ENCODE measurements around the gene CD36.

CD36 gene

DNA sequence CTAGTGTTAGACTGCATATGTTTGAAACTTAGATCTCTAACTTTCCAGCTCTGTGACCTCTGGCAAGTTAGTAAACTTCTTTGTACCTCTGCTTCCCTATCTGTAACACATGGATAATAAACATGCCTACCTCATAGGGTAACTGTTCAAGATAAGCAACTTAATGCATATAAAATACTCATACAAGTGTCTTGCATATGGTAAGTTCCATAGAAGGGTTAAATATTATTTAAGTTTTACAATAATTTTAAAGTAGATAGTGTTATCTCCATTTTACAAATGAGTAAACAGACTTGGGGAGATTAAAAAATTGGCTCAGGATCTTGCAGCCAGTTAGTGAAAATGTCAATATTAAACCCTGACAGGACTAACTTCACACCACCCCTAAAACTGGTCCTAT, 30.1 kb upstream of the CD36 start:
- H3K4me1 ChIP-seq (ENCODE audit: control insufficient read depth, insufficient read depth, low read length): peaks cover 21% of the 10 kb centered on the region
- no peak overlapping the region for H3K9ac ChIP-seq (ENCODE audit: low read depth, low read length)
- no peaks in the 10 kb centered on the region for H3K27me3 ChIP-seq (ENCODE audit: control insufficient read depth, insufficient read depth, low read length)
- no peak overlapping the region for H3K4me2 ChIP-seq (ENCODE audit: low read length)
- H3K4me3 ChIP-seq (ENCODE audit: low read length): no peak overlapping the region
- H3K36me3 ChIP-seq (ENCODE audit: insufficient read depth, low read length): no peaks in the 10 kb centered on the region
- no peaks in the 10 kb centered on the region for H3K9me3 ChIP-seq (replicated peaks; ENCODE audit: low read length)

- no peak overlapping the region for H3K9ac ChIP-seq (ENCODE audit: low read depth, low read length)
These were observed 28.7 kb upstream of the CD36 start for GRCh38 chr7:80609751-80610150.

DNA sequence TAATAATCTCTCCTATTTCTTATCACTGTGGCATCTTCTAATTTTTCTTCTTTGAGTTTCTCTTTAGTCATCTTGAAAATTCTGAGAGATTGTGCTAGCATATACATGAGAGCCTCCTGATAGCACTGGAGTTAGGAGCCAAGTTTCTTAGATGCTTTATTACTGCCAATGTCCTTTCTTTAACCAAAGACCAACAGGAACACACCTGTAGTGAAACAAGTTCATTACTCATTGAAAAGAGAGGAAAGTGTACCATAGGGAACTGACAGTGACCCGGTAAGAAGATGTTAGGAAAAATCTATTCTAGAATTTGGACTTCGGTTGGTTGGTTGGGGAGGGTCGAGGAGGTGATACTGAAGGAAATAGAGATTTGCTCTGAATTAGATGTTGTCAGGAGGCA, 27.1 kb upstream of the CD36 start:
- Histone ChIP-seq H3K4me3 (ENCODE audit: low read length) (no peak overlapping the region), H3K4me1 (ENCODE audit: control insufficient read depth, insufficient read depth, low read length) (peaks cover 28% of the 10 kb centered on the region), H3K36me3 (ENCODE audit: insufficient read depth, low read length) (no peaks in the 10 kb centered on the region), H3K9me3 (replicated peaks; ENCODE audit: low read length) (no peaks in the 10 kb centered on the region), H3K27me3 (ENCODE audit: control insufficient read depth, insufficient read depth, low read length) (no peaks in the 10 kb centered on the region), H3K4me2 (ENCODE audit: low read length) (peak overlapping the region; percentile 25), H3K9ac (ENCODE audit: low read depth, low read length) (no peak overlapping the region)

More at GRCh38 chr7:80609751-80610150, 28.7 kb upstream of the CD36 start:
- Histone ChIP-seq H3K36me3 (ENCODE audit: insufficient read depth, low read length) (no peaks in the 10 kb centered on the region), H3K27me3 (ENCODE audit: control insufficient read depth, insufficient read depth, low read length) (no peaks in the 10 kb centered on the region), H3K4me1 (ENCODE audit: control insufficient read depth, insufficient read depth, low read length) (peaks cover 26% of the 10 kb centered on the region), H3K4me3 (ENCODE audit: low read length) (no peak overlapping the region), H3K9me3 (replicated peaks; ENCODE audit: low read length) (no peaks in the 10 kb centered on the region), H3K4me2 (ENCODE audit: low read length) (no peak overlapping the region)

- Histone ChIP-seq H3K4me1 (ENCODE audit: control insufficient read depth, insufficient read depth, low read length) (peaks cover 28% of the 10 kb centered on the region), H3K4me2 (ENCODE audit: low read length) (peak overlapping the region; percentile 25), H3K9me3 (replicated peaks; ENCODE audit: low read length) (no peaks in the 10 kb centered on the region), H3K4me3 (ENCODE audit: low read length) (no peak overlapping the region), H3K36me3 (ENCODE audit: insufficient read depth, low read length) (no peaks in the 10 kb centered on the region), H3K27me3 (ENCODE audit: control insufficient read depth, insufficient read depth, low read length) (no peaks in the 10 kb centered on the region), H3K9ac (ENCODE audit: low read depth, low read length) (no peak overlapping the region)
These were observed 26.7 kb upstream of the CD36 start for GRCh38 chr7:80611779-80612178.

DNA sequence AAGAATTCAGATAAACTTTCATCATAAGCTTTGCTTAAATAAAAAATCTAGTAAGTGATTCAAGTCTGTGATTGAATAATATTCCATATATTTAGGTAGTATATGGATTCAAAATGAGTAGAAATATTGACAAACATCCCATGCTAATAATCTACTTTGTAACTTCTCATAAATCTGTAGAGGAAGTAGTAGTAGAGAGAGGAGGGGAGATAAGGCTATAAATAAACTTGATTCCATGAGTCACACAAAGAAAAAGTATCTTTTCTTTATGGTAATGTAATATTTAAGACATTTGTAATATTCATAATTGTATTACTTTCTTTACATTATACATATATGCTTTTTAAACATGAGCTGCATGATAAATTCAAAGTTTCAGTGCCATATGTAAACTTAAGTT, 25.6 kb upstream of the CD36 start:
- Histone ChIP-seq H3K9me3 (replicated peaks; ENCODE audit: low read length) (no peaks in the 10 kb centered on the region), H3K4me2 (ENCODE audit: low read length) (no peak overlapping the region), H3K27me3 (ENCODE audit: control insufficient read depth, insufficient read depth, low read length) (no peaks in the 10 kb centered on the region), H3K36me3 (ENCODE audit: insufficient read depth, low read length) (no peaks in the 10 kb centered on the region), H3K4me3 (ENCODE audit: low read length) (no peak overlapping the region), H3K9ac (ENCODE audit: low read depth, low read length) (no peak overlapping the region), H3K4me1 (ENCODE audit: control insufficient read depth, insufficient read depth, low read length) (peaks cover 28% of the 10 kb centered on the region)

- Histone ChIP-seq H3K27me3 (ENCODE audit: control insufficient read depth, insufficient read depth, low read length) (no peaks in the 10 kb centered on the region), H3K4me1 (ENCODE audit: control insufficient read depth, insufficient read depth, low read length) (peaks cover 28% of the 10 kb centered on the region), H3K9me3 (replicated peaks; ENCODE audit: low read length) (no peaks in the 10 kb centered on the region), H3K4me2 (ENCODE audit: low read length) (no peak overlapping the region), H3K4me3 (ENCODE audit: low read length) (no peak overlapping the region), H3K36me3 (ENCODE audit: insufficient read depth, low read length) (no peaks in the 10 kb centered on the region), H3K9ac (ENCODE audit: low read depth, low read length) (no peak overlapping the region)
These were observed 24.9 kb upstream of the CD36 start for GRCh38 chr7:80613519-80613918.

GRCh38 chr7:80614851-80615271, 23.6 kb upstream of the CD36 start:
- H3K36me3 ChIP-seq (ENCODE audit: insufficient read depth, low read length): no peaks in the 10 kb centered on the region
- no peak overlapping the region for H3K9ac ChIP-seq (ENCODE audit: low read depth, low read length)

DNA sequence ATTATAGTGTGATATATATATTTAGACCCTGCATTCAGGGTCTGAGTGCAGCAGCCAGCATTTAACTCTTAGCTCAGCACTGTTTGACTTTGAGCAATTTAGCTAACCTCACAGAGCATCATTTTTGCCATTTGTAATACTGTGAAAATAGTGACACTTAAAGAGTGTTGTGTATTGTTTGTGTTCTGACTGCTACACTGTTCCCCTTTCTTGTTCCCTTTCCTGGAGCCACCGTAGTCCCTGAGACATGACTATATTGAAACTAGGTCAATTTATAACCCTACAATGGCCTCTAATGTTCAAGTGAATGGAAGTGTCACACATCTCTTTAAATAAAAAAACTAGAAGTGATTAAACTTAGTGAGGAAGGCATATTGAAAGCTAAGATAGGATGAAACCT, 20.3 kb upstream of the CD36 start:
- no peaks in the 10 kb centered on the region for H3K9me3 ChIP-seq (replicated peaks; ENCODE audit: low read length)
- no peaks in the 10 kb centered on the region for H3K36me3 ChIP-seq (ENCODE audit: insufficient read depth, low read length)
- no peak overlapping the region for H3K4me2 ChIP-seq (ENCODE audit: low read length)
- H3K27me3 ChIP-seq (ENCODE audit: control insufficient read depth, insufficient read depth, low read length): no peaks in the 10 kb centered on the region
- no peak overlapping the region for H3K4me3 ChIP-seq (ENCODE audit: low read length)
- peaks cover 18% of the 10 kb centered on the region for H3K4me1 ChIP-seq (ENCODE audit: control insufficient read depth, insufficient read depth, low read length)
- H3K9ac ChIP-seq (ENCODE audit: low read depth, low read length): no peak overlapping the region

More at GRCh38 chr7:80614851-80615271, 23.6 kb upstream of the CD36 start:
- H3K27me3 ChIP-seq (ENCODE audit: control insufficient read depth, insufficient read depth, low read length): no peaks in the 10 kb centered on the region
- peaks cover 28% of the 10 kb centered on the region for H3K4me1 ChIP-seq (ENCODE audit: control insufficient read depth, insufficient read depth, low read length)
- no peak overlapping the region for H3K4me2 ChIP-seq (ENCODE audit: low read length)
- H3K4me3 ChIP-seq (ENCODE audit: low read length): no peak overlapping the region
- H3K9me3 ChIP-seq (replicated peaks; ENCODE audit: low read length): no peaks in the 10 kb centered on the region

DNA sequence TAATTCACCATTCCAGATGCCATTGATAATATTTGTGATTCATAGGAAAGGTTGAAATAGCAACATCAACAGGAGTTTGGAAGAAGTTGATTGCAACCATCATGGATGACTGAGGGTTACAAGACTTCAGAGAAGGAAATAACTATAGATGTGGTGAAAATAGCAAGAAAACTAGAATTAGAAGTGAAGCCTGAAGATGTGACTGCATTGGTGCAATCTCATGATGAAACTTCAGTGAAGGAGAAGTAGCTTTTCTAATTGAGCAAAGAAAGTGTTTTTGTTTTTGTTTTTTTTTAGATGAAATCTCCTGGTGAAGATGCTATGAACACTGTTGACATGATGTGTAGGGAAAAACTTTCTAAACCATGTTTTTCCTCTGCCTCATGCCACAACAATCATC, 18.7 kb upstream of the CD36 start:
- Histone ChIP-seq H3K4me2 (ENCODE audit: low read length) (no peak overlapping the region), H3K27me3 (ENCODE audit: control insufficient read depth, insufficient read depth, low read length) (no peaks in the 10 kb centered on the region), H3K4me3 (ENCODE audit: low read length) (no peak overlapping the region), H3K36me3 (ENCODE audit: insufficient read depth, low read length) (no peaks in the 10 kb centered on the region), H3K9ac (ENCODE audit: low read depth, low read length) (no peak overlapping the region), H3K4me1 (ENCODE audit: control insufficient read depth, insufficient read depth, low read length) (peaks cover 11% of the 10 kb centered on the region), H3K9me3 (replicated peaks; ENCODE audit: low read length) (no peaks in the 10 kb centered on the region)

DNA sequence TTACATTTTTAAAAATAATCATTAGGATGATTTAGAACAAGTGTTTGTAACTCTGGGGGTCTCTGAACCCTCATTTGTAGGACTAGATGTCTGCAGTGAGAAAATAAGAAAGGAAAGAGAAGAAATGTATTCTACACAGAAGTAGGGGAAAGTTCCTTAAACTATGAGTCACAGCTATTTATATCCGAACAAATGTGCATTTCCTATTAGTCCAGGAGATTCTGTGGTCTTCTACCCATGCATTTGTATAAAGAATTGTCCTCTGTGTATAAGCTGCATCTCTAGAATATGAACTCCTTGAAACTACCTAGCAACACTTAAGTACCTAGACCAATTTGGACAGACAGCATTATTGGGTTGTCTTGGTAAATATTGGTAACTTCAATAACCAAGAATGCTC, 15.9 kb upstream of the CD36 start:
- Histone ChIP-seq H3K4me1 (ENCODE audit: control insufficient read depth, insufficient read depth, low read length) (peaks cover 9% of the 10 kb centered on the region), H3K27me3 (ENCODE audit: control insufficient read depth, insufficient read depth, low read length) (no peaks in the 10 kb centered on the region), H3K9me3 (replicated peaks; ENCODE audit: low read length) (no peaks in the 10 kb centered on the region), H3K9ac (ENCODE audit: low read depth, low read length) (no peak overlapping the region), H3K36me3 (ENCODE audit: insufficient read depth, low read length) (no peaks in the 10 kb centered on the region), H3K4me2 (ENCODE audit: low read length) (peak overlapping the region; percentile 38), H3K4me3 (ENCODE audit: low read length) (no peak overlapping the region)

DNA sequence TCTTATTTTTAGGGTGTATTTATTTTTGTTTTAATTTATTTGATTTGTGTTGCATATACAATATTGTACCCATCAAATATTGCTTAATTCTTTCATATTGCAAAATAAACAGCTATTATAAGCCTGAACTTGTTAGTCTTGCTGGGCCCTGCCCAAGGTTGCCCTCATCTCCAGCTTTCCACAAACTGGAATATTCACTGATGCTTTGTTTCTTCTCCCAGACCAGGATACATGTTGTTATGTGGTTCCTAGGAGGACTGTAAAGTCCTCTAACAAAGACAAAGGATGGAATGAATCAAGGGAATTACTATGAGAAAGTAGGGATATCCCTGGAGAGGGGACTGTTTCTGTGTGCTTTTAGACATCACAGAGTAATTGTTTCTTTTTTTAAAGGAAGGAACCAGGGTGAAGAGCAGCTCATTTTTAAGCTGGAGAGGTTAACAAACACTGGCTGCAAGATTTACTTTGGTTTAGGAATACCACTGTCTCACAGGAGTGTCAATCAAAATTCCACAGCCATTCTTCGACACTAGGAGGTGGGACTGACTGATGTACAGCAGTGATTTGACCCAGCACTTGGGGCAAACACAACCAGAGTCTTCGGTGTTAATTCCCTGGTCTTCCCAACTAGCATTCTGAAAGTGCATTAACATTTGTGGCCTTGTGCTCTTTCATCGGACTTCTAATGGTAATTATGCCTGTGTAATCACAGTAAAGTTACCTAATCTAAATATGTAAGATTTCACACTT, 14.8 kb upstream of the CD36 start:
- H3K9ac ChIP-seq (ENCODE audit: low read depth, low read length): no peak overlapping the region
- H3K36me3 ChIP-seq (ENCODE audit: insufficient read depth, low read length): no peaks in the 10 kb centered on the region
- H3K4me2 ChIP-seq (ENCODE audit: low read length): no peak overlapping the region
- H3K4me3 ChIP-seq (ENCODE audit: low read length): no peak overlapping the region
- no peaks in the 10 kb centered on the region for H3K27me3 ChIP-seq (ENCODE audit: control insufficient read depth, insufficient read depth, low read length)
- peaks cover 9% of the 10 kb centered on the region for H3K4me1 ChIP-seq (ENCODE audit: control insufficient read depth, insufficient read depth, low read length)
- H3K9me3 ChIP-seq (replicated peaks; ENCODE audit: low read length): no peaks in the 10 kb centered on the region

GRCh38 chr7:80624763-80625162, 13.7 kb upstream of the CD36 start:
- Histone ChIP-seq H3K4me2 (ENCODE audit: low read length) (no peak overlapping the region), H3K36me3 (ENCODE audit: insufficient read depth, low read length) (no peaks in the 10 kb centered on the region), H3K9me3 (replicated peaks; ENCODE audit: low read length) (no peaks in the 10 kb centered on the region)

More at GRCh38 chr7:80624763-80625162, 13.7 kb upstream of the CD36 start:
- H3K4me3 ChIP-seq (ENCODE audit: low read length): no peak overlapping the region
- H3K4me1 ChIP-seq (ENCODE audit: control insufficient read depth, insufficient read depth, low read length): peaks cover 9% of the 10 kb centered on the region
- no peak overlapping the region for H3K9ac ChIP-seq (ENCODE audit: low read depth, low read length)
- no peaks in the 10 kb centered on the region for H3K27me3 ChIP-seq (ENCODE audit: control insufficient read depth, insufficient read depth, low read length)
